Caco-2 (cell line): ENCODE results near the gene RAB12. TPM values are rescaled to one million over a fixed set of nuclear protein-coding genes. Genes with fewer than 3 reads are reported as not detected.

Experiments
- BruUV-seq: library from RNA; stranded (reverse); fragments of 400-500 nt; replicated peaks from 2 replicates; lab custom pipeline; 2021; lab: Mats Ljungman, UMichigan
- CTCF ChIA-PET: fragments of 300-600 bp; sonication (Branson Sonifier 250); formaldehyde crosslinking; loops from one replicate; lab custom pipeline; 2022; ENCODE audit warnings: antibody characterized with exemption; lab: Charles Lee
- POLR2A ChIA-PET: fragments of 300-600 bp; sonication (Branson Sonifier 250); formaldehyde crosslinking; loops from one replicate; lab custom pipeline; 2022; ENCODE audit warnings: antibody characterized with exemption; lab: Charles Lee
- DNase-seq, 2 experiments: peaks; one replicate each; pipeline versions ENCODE4 v3.0.0 to v3.0.0-alpha.2; 2020 to 2022
- H3K27me3 ChIP-seq: replicated peaks from 2 replicates; pipeline ENCODE4 v1.6.0; 2011; ENCODE audit warnings: low read length; ENCODE audit not compliant: control insufficient read depth, insufficient read depth
- H3K36me3 ChIP-seq: 2 replicates; pipeline ENCODE4 v1.5.1; 2011; ENCODE audit warnings: low read length; ENCODE audit not compliant: control insufficient read depth, insufficient read depth
- H3K4me1 ChIP-seq: fragments of 250-450 bp; sonication (Bioruptor Pico); 2 replicates; pipeline ENCODE4 v1.5.1; 2020; ENCODE audit warnings: mild to moderate bottlenecking
- H3K4me3 ChIP-seq: 2 replicates; pipeline ENCODE4 v1.5.1; 2011; ENCODE audit warnings: low read depth, mild to moderate bottlenecking, control low read depth, low read length
- H3K9me3 ChIP-seq: fragments of 250-450 bp; sonication (Bioruptor Pico); 2 replicates; pipeline ENCODE4 v1.5.1; 2020; ENCODE audit warnings: mild to moderate bottlenecking, moderate library complexity
- H3K27ac Mint-ChIP-seq: one replicate; pipeline ENCODE4 v1.8.0; 2022; ENCODE audit warnings: mixed read lengths; ENCODE audit not compliant: unreplicated experiment
- H3K27me3 Mint-ChIP-seq: one replicate; pipeline ENCODE4 v1.8.0; 2022; ENCODE audit warnings: mixed read lengths; ENCODE audit not compliant: insufficient read depth, unreplicated experiment
- H3K36me3 Mint-ChIP-seq: one replicate; pipeline ENCODE4 v1.8.0; 2022; ENCODE audit warnings: mild to moderate bottlenecking, mixed read lengths; ENCODE audit not compliant: insufficient read depth, unreplicated experiment
- H3K4me1 Mint-ChIP-seq: one replicate; pipeline ENCODE4 v1.8.0; 2022; ENCODE audit warnings: low read depth, mixed read lengths; ENCODE audit not compliant: unreplicated experiment
- H3K4me3 Mint-ChIP-seq: one replicate; pipeline ENCODE4 v1.8.0; 2022; ENCODE audit warnings: mild to moderate bottlenecking, moderate library complexity, mixed read lengths; ENCODE audit not compliant: unreplicated experiment
- H3K9me3 Mint-ChIP-seq: one replicate; pipeline ENCODE4 v1.8.0; 2022; ENCODE audit warnings: mixed read lengths; ENCODE audit not compliant: unreplicated experiment
- intact Hi-C: fragments of 100-400 bp; cut with micrococcal nuclease; formaldehyde crosslinking; loops from one replicate; pipeline ENCODE4 v1.10.0; 2022; ENCODE audit not compliant: unreplicated experiment
- total RNA-seq: library from RNA; stranded (reverse); gene quantifications from 2 replicates; pipeline ENCODE4 v1.2.3, GENCODE V29; 2022
- TF ChIP-seq, protein P1 (sequence below), 2 experiments: fragments of 200-600 bp in 1 of 2; IDR thresholded peaks; 1 replicate in 1 of 2; 2 replicates in 1 of 2; pipeline versions ENCODE4 v1.5.1 to v1.8.0; 2011 to 2022; ENCODE audit warnings: antibody characterized with exemption in 1 of 2, control low read depth in 1 of 2, inconsistent platforms in 1 of 2, low read depth in 1 of 2, low read length in 1 of 2, mild to moderate bottlenecking in 1 of 2, moderate library complexity in 1 of 2; ENCODE audit not compliant: insufficient read depth in 1 of 2, severe bottlenecking in 1 of 2, unreplicated experiment in 1 of 2

The RAB12 gene
- total RNA-seq, 1 experiment from 2014 or later, result 42.8 TPM

GRCh38 chr18:8657873-8658470 is 48.7 kb downstream of the RAB12 start:
- TF ChIP-seq, protein P1, sequence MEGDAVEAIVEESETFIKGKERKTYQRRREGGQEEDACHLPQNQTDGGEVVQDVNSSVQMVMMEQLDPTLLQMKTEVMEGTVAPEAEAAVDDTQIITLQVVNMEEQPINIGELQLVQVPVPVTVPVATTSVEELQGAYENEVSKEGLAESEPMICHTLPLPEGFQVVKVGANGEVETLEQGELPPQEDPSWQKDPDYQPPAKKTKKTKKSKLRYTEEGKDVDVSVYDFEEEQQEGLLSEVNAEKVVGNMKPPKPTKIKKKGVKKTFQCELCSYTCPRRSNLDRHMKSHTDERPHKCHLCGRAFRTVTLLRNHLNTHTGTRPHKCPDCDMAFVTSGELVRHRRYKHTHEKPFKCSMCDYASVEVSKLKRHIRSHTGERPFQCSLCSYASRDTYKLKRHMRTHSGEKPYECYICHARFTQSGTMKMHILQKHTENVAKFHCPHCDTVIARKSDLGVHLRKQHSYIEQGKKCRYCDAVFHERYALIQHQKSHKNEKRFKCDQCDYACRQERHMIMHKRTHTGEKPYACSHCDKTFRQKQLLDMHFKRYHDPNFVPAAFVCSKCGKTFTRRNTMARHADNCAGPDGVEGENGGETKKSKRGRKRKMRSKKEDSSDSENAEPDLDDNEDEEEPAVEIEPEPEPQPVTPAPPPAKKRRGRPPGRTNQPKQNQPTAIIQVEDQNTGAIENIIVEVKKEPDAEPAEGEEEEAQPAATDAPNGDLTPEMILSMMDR (IDR thresholded peaks at IDR 0.05; ENCODE audit: insufficient read depth in 1 of 2, low read depth in 1 of 2, low read length in 1 of 2, severe bottlenecking in 1 of 2, unreplicated experiment in 1 of 2), result no peak
- BruUV-seq, result no TSS peak
- no peak overlapping the region for H3K4me3 Mint-ChIP-seq
- Histone ChIP-seq H3K27me3 (no peaks in the 10 kb centered on the region), H3K4me3 (no peak overlapping the region), H3K9me3 (no peaks in the 10 kb centered on the region), H3K36me3 (no peaks in the 10 kb centered on the region), H3K4me1 (no peaks in the 10 kb centered on the region)
- DNase-seq, result no peak
- no peaks in the 10 kb centered on the region for H3K9me3 Mint-ChIP-seq
- H3K27me3 Mint-ChIP-seq, result no peaks in the 10 kb centered on the region
- POLR2A ChIA-PET, result no interaction called here
- H3K27ac Mint-ChIP-seq, result peak overlapping the region; percentile 11
- H3K4me1 Mint-ChIP-seq, result peaks cover 9% of the 10 kb centered on the region
- intact Hi-C loops, result no loop called here
- no peaks in the 10 kb centered on the region for H3K36me3 Mint-ChIP-seq
- CTCF ChIA-PET, result interaction anchor here (0.5 to 0.8 kb wide), 2 partner anchors 36 to 57 kb away, joined by 3 read pairs; no protein-coding TSS in a partner anchor

DNA sequence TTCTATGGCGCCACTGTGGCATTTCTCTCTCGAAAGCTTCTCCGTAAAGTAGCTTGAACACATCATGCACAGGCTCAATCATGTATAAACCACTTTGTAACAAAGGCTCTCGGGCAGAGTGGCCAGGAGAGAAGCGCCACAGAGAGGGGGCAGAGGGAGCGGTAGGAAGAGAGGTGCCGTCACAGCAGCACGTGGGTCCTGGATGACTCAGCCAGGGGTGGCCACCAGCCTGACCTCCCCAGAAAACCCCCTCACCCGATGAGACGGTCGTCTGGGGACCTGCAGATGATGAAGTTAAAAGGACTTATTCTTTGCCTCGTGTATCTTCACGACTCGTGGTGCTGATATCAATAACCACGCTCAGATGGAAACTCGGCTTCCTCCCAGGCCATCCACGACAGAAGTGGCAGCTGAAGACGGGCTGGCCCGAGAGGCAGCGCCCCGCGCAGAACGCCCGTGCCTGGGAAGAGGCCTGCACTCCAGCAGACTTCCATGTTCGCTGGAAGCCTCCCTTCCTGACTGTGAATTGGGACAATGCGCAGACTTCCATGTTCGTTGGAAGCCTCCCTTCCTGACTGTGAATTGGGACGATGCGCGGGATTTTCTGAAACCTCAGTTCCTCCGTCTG is 49.7 kb downstream of the RAB12 start:
- CTCF ChIA-PET, result no interaction called here

GRCh38 chr18:8659609-8660242 is 50.5 kb downstream of the RAB12 start:
- H3K4me1 ChIP-seq, result no peaks in the 10 kb centered on the region
- H3K36me3 ChIP-seq, result no peaks in the 10 kb centered on the region
- Mint-ChIP-seq H3K36me3 (no peaks in the 10 kb centered on the region), H3K4me3 (no peak overlapping the region), H3K27me3 (no peaks in the 10 kb centered on the region), H3K4me1 (peaks cover 12% of the 10 kb centered on the region), H3K27ac (no peak overlapping the region), H3K9me3 (no peaks in the 10 kb centered on the region)
- TF ChIP-seq, protein P1 (IDR thresholded peaks at IDR 0.05; ENCODE audit: insufficient read depth in 1 of 2, low read depth in 1 of 2, low read length in 1 of 2, severe bottlenecking in 1 of 2, unreplicated experiment in 1 of 2), result no peak
- ChIA-PET CTCF (interaction anchor here (0.7 kb wide), 1 partner anchor 319 kb away, joined by 3 read pairs; no protein-coding TSS in a partner anchor), POLR2A (no interaction called here)
- BruUV-seq, result no TSS peak
- no peaks in the 10 kb centered on the region for H3K9me3 ChIP-seq
- no peak overlapping the region for H3K4me3 ChIP-seq
- intact Hi-C loops, result no loop called here
- no peak for DNase-seq
- H3K27me3 ChIP-seq, result no peaks in the 10 kb centered on the region

More for the DNA sequence above, 49.7 kb downstream of the RAB12 start:
- POLR2A ChIA-PET, result no interaction called here
- no peaks in the 10 kb centered on the region for H3K36me3 Mint-ChIP-seq
- intact Hi-C loops, result no loop called here
- H3K27ac Mint-ChIP-seq, result peak overlapping the region; percentile 11
- Histone ChIP-seq H3K4me3 (no peak overlapping the region), H3K4me1 (no peaks in the 10 kb centered on the region), H3K9me3 (no peaks in the 10 kb centered on the region), H3K27me3 (no peaks in the 10 kb centered on the region), H3K36me3 (no peaks in the 10 kb centered on the region)
- no peak for DNase-seq
- H3K9me3 Mint-ChIP-seq, result no peaks in the 10 kb centered on the region
- peaks cover 12% of the 10 kb centered on the region for H3K4me1 Mint-ChIP-seq
- H3K27me3 Mint-ChIP-seq, result no peaks in the 10 kb centered on the region
- TF ChIP-seq, protein P1 (IDR thresholded peaks at IDR 0.05; ENCODE audit: insufficient read depth in 1 of 2, low read depth in 1 of 2, low read length in 1 of 2, severe bottlenecking in 1 of 2, unreplicated experiment in 1 of 2), result no peak
- no TSS peak for BruUV-seq
- H3K4me3 Mint-ChIP-seq, result no peak overlapping the region
